ENCODE measurements around the gene SIRT3. TPM values are rescaled to one million over a fixed set of nuclear protein-coding genes. Genes with fewer than 3 reads are reported as not detected.

SIRT3 gene
- total and polyA plus RNA-seq, 2 experiments from 2014 or later = 11.2 to 23.4 TPM

GRCh38 chr11:279966-280705 lies 44.0 kb upstream of the SIRT3 start:
- H3K27ac ChIP-seq = no peak overlapping the region

GRCh38 chr11:279040-279965 lies 43.2 kb upstream of the SIRT3 start:
- Histone ChIP-seq H3K27me3 (no peaks in the 10 kb centered on the region), H3K4me3 (no peak overlapping the region)

More at GRCh38 chr11:279966-280705, 44.0 kb upstream of the SIRT3 start:
- TF ChIP-seq CTCF (IDR thresholded peaks at IDR 0.05; ENCODE audit: poor library complexity) (no peak), EZH2 (IDR thresholded peaks at IDR 0.05; ENCODE audit: borderline replicate concordance) (no peak), EZH2phosphoT487 (IDR thresholded peaks at IDR 0.05; ENCODE audit: low read depth, severe bottlenecking, unreplicated experiment) (no peak)
- Histone ChIP-seq H3K79me2 (no peaks in the 10 kb centered on the region), H3K27me3 (no peaks in the 10 kb centered on the region), H2AFZ (no peak overlapping the region), H3K4me2 (no peak overlapping the region), H3K9me2 (replicated peaks; ENCODE audit: insufficient read depth) (no peaks in the 10 kb centered on the region), H3K4me1 (ENCODE audit: insufficient read depth) (no peaks in the 10 kb centered on the region), H3K36me3 (replicated peaks; ENCODE audit: insufficient read depth, low read depth) (no peaks in the 10 kb centered on the region), H3K4me3 (no peak overlapping the region), H3K9me3 (ENCODE audit: low read depth) (no peaks in the 10 kb centered on the region), H4K20me1 (ENCODE audit: insufficient read depth, poor library complexity, severe bottlenecking) (no peaks in the 10 kb centered on the region)
- WGBS (ENCODE audit: low lambda C conversion rate, missing lambda C conversion rate) = 65% methylated on average over 73 of the region's 85 CpGs
- DNase-seq (ENCODE audit: low spot score) = no peak

More at GRCh38 chr11:279040-279965, 43.2 kb upstream of the SIRT3 start:
- Histone ChIP-seq H3K9me3 (ENCODE audit: low read depth) (no peaks in the 10 kb centered on the region), H2AFZ (no peak overlapping the region), H3K27ac (no peak overlapping the region), H3K9me2 (replicated peaks; ENCODE audit: insufficient read depth) (no peaks in the 10 kb centered on the region), H3K4me1 (ENCODE audit: insufficient read depth) (no peaks in the 10 kb centered on the region), H3K79me2 (no peaks in the 10 kb centered on the region), H4K20me1 (ENCODE audit: insufficient read depth, poor library complexity, severe bottlenecking) (no peaks in the 10 kb centered on the region), H3K4me2 (no peak overlapping the region), H3K36me3 (replicated peaks; ENCODE audit: insufficient read depth, low read depth) (no peaks in the 10 kb centered on the region)
- DNase-seq (ENCODE audit: low spot score) = no peak
- TF ChIP-seq CTCF (IDR thresholded peaks at IDR 0.05; ENCODE audit: poor library complexity) (no peak), EZH2phosphoT487 (IDR thresholded peaks at IDR 0.05; ENCODE audit: low read depth, severe bottlenecking, unreplicated experiment) (no peak), EZH2 (IDR thresholded peaks at IDR 0.05; ENCODE audit: borderline replicate concordance) (no peak)
- WGBS (ENCODE audit: low lambda C conversion rate, missing lambda C conversion rate) = 90% methylated on average over 76 of the region's 97 CpGs

Data from hepatocyte (in vitro differentiated cells).